Stimulated activated memory B cell treated with anti-CD40 and anti-IgM and Interleukin-4, amounts not matched to agents 10 μg/mL and 1 μg/mL and 100 μg/mL, for 72 hours (primary cell): ENCODE measurements around the gene SASS6.

Experiments
- ATAC-seq: fragments of 150-1000 bp; cut with Tn5 transposase; 2 replicates; pipeline ENCODE4 v1.10.0; 2021
- H3K27ac Mint-ChIP-seq: one replicate; pipeline ENCODE4 v1.8.0; 2022; ENCODE audit warnings: mild to moderate bottlenecking, mixed read lengths
- H3K27me3 Mint-ChIP-seq: one replicate; pipeline ENCODE4 v1.8.0; 2022; ENCODE audit warnings: mixed read lengths
- H3K36me3 Mint-ChIP-seq: one replicate; pipeline ENCODE4 v1.8.0; 2022; ENCODE audit warnings: mixed read lengths
- H3K4me1 Mint-ChIP-seq: one replicate; pipeline ENCODE4 v1.8.0; 2022; ENCODE audit warnings: mixed read lengths
- H3K4me3 Mint-ChIP-seq: one replicate; pipeline ENCODE4 v1.8.0; 2022; ENCODE audit warnings: mild to moderate bottlenecking, moderate library complexity, mixed read lengths
- H3K9me3 Mint-ChIP-seq: one replicate; pipeline ENCODE4 v1.8.0; 2022; ENCODE audit warnings: mixed read lengths

Gene SASS6

GRCh38 chr1:100132566-100133477 is at the start of gene SASS6, which contains the start of gene TRMT13:
SASS6 (minus strand) TSS chr1:100132930; CDS start chr1:100132814, 116 bp downstream.
TRMT13 (plus strand) TSS chr1:100133163; CDS start chr1:100133169, 6 bp downstream.
- Mint-ChIP-seq H3K4me3 (peak within 1 kb of the TSS; percentile 100), H3K9me3 (no peaks in the 10 kb centered on the region), H3K27ac (peak within 1 kb of the TSS; percentile 90), H3K27me3 (no peaks in the 10 kb centered on the region), H3K36me3 (peaks cover 3% of the 10 kb centered on the region), H3K4me1 (peaks cover 34% of the 10 kb centered on the region)
- peak; percentile 98 for ATAC-seq

- no peaks in the 10 kb centered on the region for H3K4me1 Mint-ChIP-seq
- H3K36me3 Mint-ChIP-seq = peaks cover 4% of the 10 kb centered on the region
- H3K9me3 Mint-ChIP-seq = peaks cover 3% of the 10 kb centered on the region
- no peak for ATAC-seq
- H3K27me3 Mint-ChIP-seq = no peaks in the 10 kb centered on the region
- no peak within 1 kb of the TSS for H3K27ac Mint-ChIP-seq
- H3K4me3 Mint-ChIP-seq = no peak within 1 kb of the TSS
Measured at GRCh38 chr1:100178091-100178490, 45.4 kb upstream of the SASS6 start, which contains the start of gene LRRC39. LRRC39 (minus strand) TSS chr1:100178256; CDS start chr1:100168516, 9,740 bp downstream.

GRCh38 chr1:100177295-100178041 is 44.7 kb upstream of the SASS6 start:
- no peak overlapping the region for H3K4me3 Mint-ChIP-seq
- H3K4me1 Mint-ChIP-seq = no peaks in the 10 kb centered on the region
- peaks cover 4% of the 10 kb centered on the region for H3K36me3 Mint-ChIP-seq
- ATAC-seq = no peak
- no peaks in the 10 kb centered on the region for H3K27me3 Mint-ChIP-seq
- H3K9me3 Mint-ChIP-seq = peaks cover 3% of the 10 kb centered on the region
- no peak overlapping the region for H3K27ac Mint-ChIP-seq

GRCh38 chr1:100168051-100168450 is 35.3 kb upstream of the SASS6 start:
- Mint-ChIP-seq H3K27me3 (no peaks in the 10 kb centered on the region), H3K4me3 (no peak overlapping the region), H3K9me3 (no peaks in the 10 kb centered on the region), H3K36me3 (no peaks in the 10 kb centered on the region), H3K4me1 (no peaks in the 10 kb centered on the region), H3K27ac (no peak overlapping the region)
- ATAC-seq = no peak

GRCh38 chr1:100164702-100165101 is 32.0 kb upstream of the SASS6 start:
- H3K27me3 Mint-ChIP-seq = no peaks in the 10 kb centered on the region
- no peaks in the 10 kb centered on the region for H3K36me3 Mint-ChIP-seq

GRCh38 chr1:100164216-100164615 is 31.5 kb upstream of the SASS6 start:
- no peak overlapping the region for H3K4me3 Mint-ChIP-seq
- no peaks in the 10 kb centered on the region for H3K9me3 Mint-ChIP-seq
- no peak for ATAC-seq
- no peaks in the 10 kb centered on the region for H3K4me1 Mint-ChIP-seq
- H3K36me3 Mint-ChIP-seq = no peaks in the 10 kb centered on the region
- no peak overlapping the region for H3K27ac Mint-ChIP-seq
- no peaks in the 10 kb centered on the region for H3K27me3 Mint-ChIP-seq

More at GRCh38 chr1:100164702-100165101, 32.0 kb upstream of the SASS6 start:
- ATAC-seq = no peak
- Mint-ChIP-seq H3K27ac (no peak overlapping the region), H3K4me1 (no peaks in the 10 kb centered on the region), H3K9me3 (no peaks in the 10 kb centered on the region), H3K4me3 (no peak overlapping the region)

- no peak for ATAC-seq
- no peaks in the 10 kb centered on the region for H3K9me3 Mint-ChIP-seq
- no peak overlapping the region for H3K4me3 Mint-ChIP-seq
- H3K4me1 Mint-ChIP-seq = no peaks in the 10 kb centered on the region
- no peaks in the 10 kb centered on the region for H3K27me3 Mint-ChIP-seq
- H3K36me3 Mint-ChIP-seq = no peaks in the 10 kb centered on the region
- no peak overlapping the region for H3K27ac Mint-ChIP-seq
Measured at GRCh38 chr1:100162881-100163280, 30.2 kb upstream of the SASS6 start.

- H3K4me1 Mint-ChIP-seq = peaks cover 13% of the 10 kb centered on the region
Measured at GRCh38 chr1:100152271-100152670, 19.5 kb upstream of the SASS6 start.

GRCh38 chr1:100151679-100152078 is 18.9 kb upstream of the SASS6 start:
- peaks cover 16% of the 10 kb centered on the region for H3K36me3 Mint-ChIP-seq
- H3K9me3 Mint-ChIP-seq = no peaks in the 10 kb centered on the region
- H3K4me1 Mint-ChIP-seq = peaks cover 13% of the 10 kb centered on the region
- H3K27me3 Mint-ChIP-seq = no peaks in the 10 kb centered on the region
- ATAC-seq = no peak
- H3K27ac Mint-ChIP-seq = peak overlapping the region; percentile 69
- no peak overlapping the region for H3K4me3 Mint-ChIP-seq

More at GRCh38 chr1:100152271-100152670, 19.5 kb upstream of the SASS6 start:
- H3K36me3 Mint-ChIP-seq = peaks cover 15% of the 10 kb centered on the region
- H3K4me3 Mint-ChIP-seq = peak overlapping the region; percentile 19
- H3K27ac Mint-ChIP-seq = peak overlapping the region; percentile 69
- no peaks in the 10 kb centered on the region for H3K9me3 Mint-ChIP-seq
- peak; percentile 68 for ATAC-seq
- H3K27me3 Mint-ChIP-seq = no peaks in the 10 kb centered on the region

- H3K4me1 Mint-ChIP-seq = peaks cover 13% of the 10 kb centered on the region
- H3K9me3 Mint-ChIP-seq = no peaks in the 10 kb centered on the region
- H3K36me3 Mint-ChIP-seq = peaks cover 44% of the 10 kb centered on the region
- no peak for ATAC-seq
- H3K27ac Mint-ChIP-seq = no peak overlapping the region
- no peak overlapping the region for H3K4me3 Mint-ChIP-seq
- H3K27me3 Mint-ChIP-seq = no peaks in the 10 kb centered on the region
Measured at GRCh38 chr1:100147875-100148274, 15.1 kb upstream of the SASS6 start.

GRCh38 chr1:100146958-100147357 is 14.2 kb upstream of the SASS6 start:
- Mint-ChIP-seq H3K4me1 (peaks cover 4% of the 10 kb centered on the region), H3K9me3 (no peaks in the 10 kb centered on the region), H3K27me3 (no peaks in the 10 kb centered on the region), H3K4me3 (no peak overlapping the region), H3K36me3 (peaks cover 52% of the 10 kb centered on the region), H3K27ac (no peak overlapping the region)
- ATAC-seq = no peak

GRCh38 chr1:100145116-100145515 is 12.4 kb upstream of the SASS6 start:
- Mint-ChIP-seq H3K9me3 (no peaks in the 10 kb centered on the region), H3K4me1 (no peaks in the 10 kb centered on the region), H3K36me3 (peaks cover 55% of the 10 kb centered on the region), H3K27me3 (no peaks in the 10 kb centered on the region), H3K4me3 (no peak overlapping the region), H3K27ac (no peak overlapping the region)
- no peak for ATAC-seq

GRCh38 chr1:100142343-100142742 is 9.6 kb upstream of the SASS6 start:
- ATAC-seq = no peak
- H3K36me3 Mint-ChIP-seq = peaks cover 69% of the 10 kb centered on the region
- H3K4me3 Mint-ChIP-seq = no peak overlapping the region
- peak overlapping the region; percentile 15 for H3K27ac Mint-ChIP-seq
- no peaks in the 10 kb centered on the region for H3K4me1 Mint-ChIP-seq
- no peaks in the 10 kb centered on the region for H3K27me3 Mint-ChIP-seq
- H3K9me3 Mint-ChIP-seq = no peaks in the 10 kb centered on the region

- Mint-ChIP-seq H3K36me3 (peaks cover 67% of the 10 kb centered on the region), H3K4me3 (no peak overlapping the region), H3K27ac (peak overlapping the region; percentile 15), H3K27me3 (no peaks in the 10 kb centered on the region), H3K9me3 (no peaks in the 10 kb centered on the region), H3K4me1 (no peaks in the 10 kb centered on the region)
- ATAC-seq = no peak
Measured at GRCh38 chr1:100141192-100141591, 8.5 kb upstream of the SASS6 start.

- Mint-ChIP-seq H3K9me3 (no peaks in the 10 kb centered on the region), H3K4me1 (peaks cover 12% of the 10 kb centered on the region), H3K27ac (no peak overlapping the region), H3K36me3 (peaks cover 37% of the 10 kb centered on the region), H3K4me3 (no peak overlapping the region), H3K27me3 (no peaks in the 10 kb centered on the region)
- no peak for ATAC-seq
Measured at GRCh38 chr1:100137602-100138001, 4.9 kb upstream of the SASS6 start.
